Transverse colon (tissue), 4 donors: ENCODE data around the gene ANKS1A.

ENCODE experiments used
- CTCF ChIP-seq, 5 experiments: fragments of 200-600 bp in 3 of 5; fragments of 450-650 bp in 2 of 5; sonication (generic) in 3 of 5; IDR thresholded peaks; 1 replicate in 2 of 5; 2 replicates in 3 of 5; pipeline ENCODE4 v1.5.1; 2016 to 2017; ENCODE audit warnings: antibody characterized with exemption in 5 of 5, inconsistent platforms in 3 of 5, mild to moderate bottlenecking in 2 of 5, moderate library complexity in 1 of 5
- EP300 ChIP-seq: sonication (generic); formaldehyde crosslinking; IDR thresholded peaks from one replicate; pipeline ENCODE4 v1.6.1; 2017; ENCODE audit warnings: antibody characterized with exemption, low read depth
- POLR2A ChIP-seq: fragments of 450-650 bp; IDR thresholded peaks from one replicate; pipeline ENCODE4 v1.6.1; 2016; ENCODE audit warnings: antibody characterized with exemption, mild to moderate bottlenecking, moderate library complexity
- POLR2AphosphoS5 ChIP-seq, 3 donors: sonication (generic); formaldehyde crosslinking; IDR thresholded peaks; one replicate each; pipeline ENCODE4 v1.6.1; 2016; ENCODE audit warnings: antibody characterized with exemption in 3 of 3

GRCh38 chr6:34981366-34981765 is 92.3 kb downstream of the ANKS1A start:
- TF ChIP-seq CTCF (IDR thresholded peaks at IDR 0.05) (no peak), POLR2AphosphoS5 (IDR thresholded peaks at IDR 0.05) (no peak), EP300 (no peak), POLR2A (no peak)
